NK-92 treated with Interleukin-12 subunit alpha and Interleukin-12 subunit beta, amount 100 ng/mL, for 24 hours (cell line): ENCODE data around the gene KCNS3.
"Not testable (repeated sequence)": the region's sequence is repeated elsewhere in the genome, so short reads cannot be mapped to it uniquely, and the experiment has no call there.

Experiments used
- DNase-seq: peaks from one replicate; lab custom pipeline; 2025; lab: John Stamatoyannopoulos, UW

The KCNS3 gene

DNA sequence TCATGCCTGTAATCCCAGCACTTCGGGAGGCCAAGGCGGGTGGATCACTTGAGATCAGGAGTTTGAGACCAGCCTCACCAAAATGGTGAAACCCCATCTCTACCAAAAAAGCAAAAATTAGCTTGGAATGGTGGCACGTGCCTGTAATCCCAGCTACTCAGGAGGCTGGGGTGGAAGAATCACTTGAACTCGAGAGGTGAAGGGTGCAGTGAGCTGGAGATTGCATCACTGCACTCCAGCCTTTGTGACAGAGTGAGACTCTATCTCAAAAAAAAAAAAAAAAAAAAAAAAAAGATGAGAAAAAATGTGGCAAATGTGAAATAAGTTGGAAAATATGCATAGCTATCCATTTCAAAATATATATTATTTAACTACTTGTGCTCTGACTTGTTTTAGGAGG, 65.0 kb downstream of the KCNS3 start:
- no peak for DNase-seq

DNA sequence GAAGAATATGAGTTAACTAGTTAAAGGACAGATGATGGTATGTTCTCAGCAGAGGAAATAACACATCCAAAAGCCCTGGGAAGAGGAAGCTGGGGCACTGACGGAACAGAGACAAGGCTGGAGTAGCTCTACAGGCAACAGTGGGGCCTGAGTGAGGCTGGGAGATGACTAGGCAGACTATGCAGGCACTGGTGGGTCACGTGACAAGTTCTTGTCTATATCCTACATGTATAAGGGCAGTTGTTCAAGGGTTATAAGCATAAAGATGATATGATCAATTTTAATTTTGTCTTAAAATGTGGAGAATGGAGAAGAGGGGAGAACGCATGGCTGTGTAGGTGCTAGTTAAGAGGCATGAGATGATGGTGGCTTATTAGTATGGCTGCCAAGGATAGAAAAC, 68.6 kb downstream of the KCNS3 start:
- no peak for DNase-seq

DNA sequence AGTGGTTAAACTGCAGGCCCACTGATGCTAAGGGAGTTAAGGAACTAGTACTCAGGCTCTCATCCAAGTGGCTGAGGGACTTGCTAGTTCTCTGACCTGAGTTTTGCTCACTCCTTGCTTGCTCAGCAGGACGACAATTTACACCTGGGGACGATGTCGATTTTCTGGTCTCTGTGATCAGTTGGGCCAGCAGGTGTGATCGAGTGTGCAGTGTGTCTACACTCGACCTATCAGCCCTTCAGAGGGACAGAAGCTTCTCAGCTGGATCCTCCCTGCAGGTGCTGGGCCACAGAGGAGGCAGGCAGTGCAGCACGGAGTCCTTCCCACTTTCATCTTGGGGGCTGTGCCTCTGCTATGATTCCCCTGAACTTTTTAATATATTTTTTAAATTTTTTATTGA, 71.5 kb downstream of the KCNS3 start:
- DNase-seq: no peak

DNA sequence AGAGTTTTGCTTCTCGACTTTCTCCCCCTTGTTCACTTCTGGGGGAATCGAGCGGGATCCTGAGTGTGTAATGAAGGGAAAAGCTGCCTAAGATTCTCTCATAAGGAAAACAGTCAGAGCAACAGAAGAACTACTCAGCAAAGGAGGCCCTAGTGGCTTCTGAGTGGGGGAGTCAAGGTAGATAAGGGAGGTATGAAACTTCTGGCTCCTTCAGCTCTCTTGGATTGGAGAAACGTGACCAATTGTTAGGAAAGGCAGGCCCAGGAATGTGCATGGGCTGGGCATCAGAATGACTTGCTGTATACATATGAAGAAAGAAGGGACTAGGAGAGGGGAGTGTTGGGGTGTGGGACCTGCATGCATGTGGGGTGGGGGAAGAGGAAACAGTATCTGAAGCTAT, 73.1 kb downstream of the KCNS3 start:
- DNase-seq: no peak

DNA sequence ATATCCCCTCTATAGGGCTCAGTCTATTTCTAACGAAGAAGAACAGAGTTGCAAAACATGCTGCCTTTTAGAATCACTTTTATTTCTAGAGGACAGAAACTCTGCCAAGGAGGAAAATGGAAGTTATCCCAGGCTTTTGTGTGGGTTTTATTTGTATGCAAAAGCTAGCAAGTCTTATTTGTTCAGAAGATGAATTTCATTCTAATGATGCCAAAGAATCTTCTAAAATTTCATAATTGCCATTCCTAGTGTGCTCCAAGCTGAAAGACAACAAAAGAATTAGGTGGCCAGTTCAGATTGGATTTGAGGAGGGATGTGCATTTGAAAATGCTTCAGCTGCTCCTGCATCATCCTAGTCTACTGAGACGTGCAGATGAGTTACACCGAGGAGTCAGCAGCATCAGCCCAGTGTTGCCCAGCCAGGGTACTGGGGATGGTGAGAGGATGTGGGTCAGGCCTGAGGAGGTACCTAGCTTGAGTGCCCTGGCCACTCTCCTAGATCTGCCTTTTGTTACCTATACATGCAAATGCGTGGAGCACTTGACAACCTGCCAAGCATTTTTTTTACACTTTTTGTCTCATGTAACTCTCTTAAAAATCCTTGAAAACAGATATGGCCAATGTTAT, 80.1 kb downstream of the KCNS3 start:
- no peak for DNase-seq

DNA sequence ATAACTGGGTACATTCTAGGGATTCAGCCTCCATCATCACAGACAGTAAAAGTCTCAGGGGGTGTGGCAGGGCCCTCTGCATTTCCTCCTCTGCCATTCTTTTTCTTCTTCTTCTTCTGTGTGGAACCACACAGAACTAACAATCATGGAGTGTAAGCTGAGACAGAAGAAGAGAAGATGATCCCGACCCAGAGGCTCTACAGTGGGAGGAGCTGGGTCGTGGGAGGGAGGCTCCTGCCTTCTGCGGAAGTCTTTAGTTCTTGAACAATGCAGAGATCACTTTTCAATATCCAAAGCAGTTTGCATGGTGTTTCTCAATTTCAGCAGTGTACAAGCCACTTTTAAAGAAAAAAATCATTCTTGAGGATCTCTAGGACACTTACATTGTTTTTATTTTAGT, 80.9 kb downstream of the KCNS3 start:
- DNase-seq: no peak

DNA sequence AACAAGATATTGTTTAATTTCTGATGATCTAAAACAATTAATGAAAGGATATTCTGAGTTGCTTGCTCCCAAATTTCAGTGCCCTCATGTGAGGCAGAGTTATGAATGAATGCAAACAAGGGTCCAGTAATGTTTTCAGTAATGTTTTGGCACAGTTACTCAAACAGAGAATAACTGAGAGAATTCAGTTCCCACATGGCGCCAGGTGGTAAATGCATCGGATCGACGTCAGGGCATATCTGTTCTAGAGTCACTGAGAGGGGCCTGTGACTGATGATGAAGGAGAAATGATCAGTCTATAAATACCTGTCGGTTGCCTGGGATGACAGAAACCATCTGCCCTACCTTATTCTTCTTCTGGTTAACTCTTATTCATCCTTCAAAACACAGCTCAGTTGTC, 81.4 kb downstream of the KCNS3 start:
- DNase-seq: no peak

DNA sequence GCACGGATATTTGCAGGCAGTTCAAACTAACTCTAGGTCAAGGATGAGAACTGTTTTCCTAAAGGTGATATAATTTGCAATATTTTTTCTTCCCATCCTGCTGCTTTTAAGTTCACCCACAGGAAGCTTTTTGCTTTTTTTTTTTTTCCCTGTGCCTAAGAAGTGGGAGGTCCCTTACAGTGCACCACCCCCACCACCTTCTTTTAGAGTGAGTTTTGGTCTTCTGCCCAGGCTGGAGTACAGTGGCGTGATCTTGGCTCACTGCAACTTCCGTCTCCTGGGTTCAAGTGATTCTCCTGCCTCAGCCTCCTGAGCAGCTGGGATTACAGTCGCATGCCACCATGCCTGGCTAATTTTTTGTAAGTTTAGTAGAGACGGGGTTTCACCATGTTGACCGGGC, 82.5 kb downstream of the KCNS3 start:
- DNase-seq: no peak

DNA sequence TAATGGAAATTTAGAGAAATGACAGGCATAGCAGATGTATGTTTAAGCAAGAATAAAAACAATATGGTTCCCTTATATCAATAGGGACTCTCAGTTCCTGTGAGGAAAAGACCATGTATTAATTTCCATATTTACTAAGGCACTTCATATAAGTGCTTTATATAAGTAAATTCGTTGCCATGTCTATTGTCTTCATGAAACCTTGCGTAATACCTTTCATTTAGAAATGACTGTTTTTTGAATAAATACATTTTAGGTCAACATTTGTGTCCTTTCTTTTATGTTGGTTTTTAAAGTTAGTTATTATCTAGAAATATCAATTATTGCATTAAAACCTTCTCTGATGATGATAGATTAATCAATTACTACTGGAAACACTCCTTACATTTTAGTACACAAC, 83.3 kb downstream of the KCNS3 start:
- DNase-seq: no peak

DNA sequence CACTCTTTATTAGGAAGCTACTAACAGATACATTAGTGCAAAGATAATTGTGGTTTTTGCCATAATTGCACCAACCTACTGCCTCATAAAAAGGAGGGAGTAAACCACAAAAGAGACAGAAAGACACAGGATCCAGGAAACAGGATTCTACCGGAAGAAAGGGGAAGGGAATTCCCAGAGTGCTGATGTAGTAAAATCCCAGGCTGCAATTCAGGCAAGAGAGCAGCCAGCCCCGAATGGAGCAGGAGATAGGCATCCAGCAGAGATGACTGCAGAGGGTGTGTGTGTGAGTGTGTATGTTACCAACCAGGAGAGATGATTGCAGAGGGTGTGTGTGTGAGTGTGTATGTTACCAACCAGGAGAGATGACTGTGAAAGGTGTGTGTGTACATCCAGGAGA, 84.4 kb downstream of the KCNS3 start:
- DNase-seq: no peak

DNA sequence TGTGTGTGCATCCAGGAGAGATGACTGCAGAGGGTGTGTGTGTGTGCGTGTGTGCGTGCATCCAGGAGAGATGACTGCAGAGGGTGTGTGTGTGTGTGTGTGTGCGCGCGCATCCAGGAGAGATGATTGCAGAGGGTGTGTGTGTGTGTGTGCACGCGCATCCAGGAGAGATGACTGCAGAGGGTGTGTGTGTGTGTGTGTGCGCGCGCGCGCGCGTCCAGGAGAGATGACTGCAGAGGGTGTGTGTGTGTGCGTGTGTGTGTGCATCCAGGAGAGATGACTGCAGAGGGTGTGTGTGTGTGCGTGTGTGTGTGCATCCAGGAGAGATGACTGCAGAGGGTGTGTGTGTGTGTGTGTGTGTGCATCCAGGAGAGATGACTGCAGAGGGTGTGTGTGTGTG, 85.1 kb downstream of the KCNS3 start:
- not testable (repeated sequence) for DNase-seq

DNA sequence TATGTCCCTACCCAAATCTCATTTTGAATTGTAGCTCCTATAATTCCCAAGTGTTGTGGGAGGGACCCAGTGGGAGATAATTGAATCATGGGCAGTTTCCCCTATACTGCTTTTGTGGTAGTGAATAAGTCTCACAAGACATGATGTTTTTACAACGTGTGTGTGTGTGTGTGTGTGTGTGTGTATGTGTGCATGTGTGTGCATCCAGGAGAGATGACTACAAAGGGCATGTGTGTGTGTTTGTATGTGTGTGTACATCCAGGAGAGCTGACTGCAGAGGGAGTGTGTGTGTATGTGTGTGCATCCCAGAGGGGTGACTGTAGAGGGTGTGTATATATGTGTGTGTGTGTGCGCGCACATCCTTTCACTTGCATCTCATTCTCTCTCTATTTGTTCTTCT, 86.7 kb downstream of the KCNS3 start:
- no peak for DNase-seq

DNA sequence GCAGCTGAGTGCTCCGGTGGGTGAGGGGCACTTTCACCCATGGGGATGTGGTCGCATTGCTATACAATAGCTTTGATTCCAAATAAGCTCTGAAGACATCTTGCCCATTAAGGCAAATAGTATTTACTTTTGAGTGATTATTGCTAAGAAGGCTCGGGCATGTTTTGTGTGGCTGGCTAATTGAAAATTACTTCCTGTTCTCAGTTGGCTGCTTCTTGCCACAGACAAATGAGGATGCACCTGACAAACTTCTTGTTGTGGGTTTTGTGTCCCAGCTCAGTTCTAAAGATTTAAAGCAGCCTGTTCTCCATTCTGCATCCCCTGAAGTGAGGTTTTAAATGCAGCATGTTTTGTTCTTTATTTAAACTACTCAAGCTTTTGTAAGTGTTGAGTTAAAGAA, 88.3 kb downstream of the KCNS3 start:
- DNase-seq: no peak

DNA sequence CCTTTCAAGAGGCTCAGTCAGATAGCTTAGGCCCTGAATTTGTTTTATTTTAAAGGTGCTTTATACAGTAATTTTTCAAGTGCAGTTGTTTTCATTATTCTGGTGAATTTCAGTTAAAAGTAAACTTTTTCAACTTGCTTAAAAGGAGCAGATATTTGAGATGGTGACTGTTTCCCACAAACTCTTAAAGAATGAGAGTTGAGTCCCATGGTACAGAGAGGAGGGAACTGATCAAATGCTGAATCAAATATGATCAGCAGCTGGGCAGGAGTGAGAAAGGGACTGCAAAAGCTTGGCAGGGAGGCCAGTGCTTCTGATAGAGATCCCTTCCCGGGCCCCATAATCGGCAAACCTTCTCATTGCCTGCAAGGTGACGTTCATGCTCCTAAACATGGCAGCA, 91.2 kb downstream of the KCNS3 start:
- no peak for DNase-seq

DNA sequence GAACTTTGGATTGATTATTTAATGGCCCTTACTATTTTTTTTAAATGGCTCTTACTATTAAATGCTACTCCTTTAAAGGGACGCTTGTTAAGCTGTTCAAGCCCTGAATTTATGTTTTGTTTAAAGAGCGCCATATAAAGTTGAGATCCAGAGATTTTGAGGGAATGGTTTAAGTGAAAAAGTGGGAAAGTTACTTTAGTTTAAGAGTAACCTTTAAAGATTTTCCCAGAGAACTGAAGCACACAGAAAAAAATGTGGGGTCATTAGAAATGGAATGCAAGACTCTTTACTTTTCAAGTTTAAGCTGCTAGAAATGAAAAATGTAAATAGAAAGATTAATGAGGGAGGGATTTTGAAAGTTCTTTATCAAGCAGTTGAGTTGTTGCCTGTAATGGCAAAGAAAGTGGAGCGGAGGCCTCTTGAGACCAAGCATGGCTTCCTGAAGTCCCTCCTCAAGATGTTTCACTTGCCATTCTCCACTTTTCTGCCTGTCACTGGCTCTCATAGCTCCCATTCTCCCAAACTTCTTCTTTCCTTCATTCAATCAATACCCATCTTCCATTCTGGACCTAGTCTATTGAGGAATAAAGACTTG, 93.2 kb downstream of the KCNS3 start:
- no peak for DNase-seq

DNA sequence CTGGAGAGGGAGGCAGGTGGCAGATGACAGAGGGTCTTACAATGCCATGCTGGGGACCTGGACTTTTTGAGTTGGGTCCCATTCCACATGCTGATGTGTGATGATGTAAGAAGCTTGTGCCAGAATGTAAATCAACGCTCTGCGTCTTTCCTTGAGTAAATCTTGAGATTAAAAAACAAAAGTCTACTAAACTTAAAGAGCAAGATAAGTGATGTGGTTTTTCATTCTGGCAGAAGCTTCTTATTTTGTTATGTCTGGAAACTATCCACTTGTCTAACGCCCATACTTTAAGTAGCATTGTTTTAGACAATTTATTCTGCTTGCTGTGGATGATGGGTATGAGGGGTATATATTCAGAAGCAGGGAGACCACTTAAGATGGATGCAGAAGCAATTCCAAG, 94.5 kb downstream of the KCNS3 start:
- no peak for DNase-seq

DNA sequence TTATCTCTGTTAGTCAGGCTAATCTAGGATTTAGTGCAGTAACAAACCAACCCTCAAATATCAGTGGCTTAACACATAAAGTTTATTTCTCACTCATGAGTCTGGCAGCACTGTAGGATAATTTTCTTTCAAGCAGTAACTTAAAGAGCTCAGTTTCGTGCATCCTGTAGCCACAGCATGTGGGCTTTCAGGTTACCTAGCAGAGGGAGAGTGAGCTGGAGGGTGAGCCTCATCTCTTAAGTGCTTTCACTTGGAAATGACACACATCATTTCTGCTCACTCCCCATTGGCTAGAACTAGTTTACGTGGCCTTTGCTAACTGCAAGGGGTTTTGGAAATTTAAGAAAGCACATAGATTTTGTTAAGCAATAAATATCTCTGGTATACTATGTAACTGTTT, 96.9 kb downstream of the KCNS3 start:
- no peak for DNase-seq

DNA sequence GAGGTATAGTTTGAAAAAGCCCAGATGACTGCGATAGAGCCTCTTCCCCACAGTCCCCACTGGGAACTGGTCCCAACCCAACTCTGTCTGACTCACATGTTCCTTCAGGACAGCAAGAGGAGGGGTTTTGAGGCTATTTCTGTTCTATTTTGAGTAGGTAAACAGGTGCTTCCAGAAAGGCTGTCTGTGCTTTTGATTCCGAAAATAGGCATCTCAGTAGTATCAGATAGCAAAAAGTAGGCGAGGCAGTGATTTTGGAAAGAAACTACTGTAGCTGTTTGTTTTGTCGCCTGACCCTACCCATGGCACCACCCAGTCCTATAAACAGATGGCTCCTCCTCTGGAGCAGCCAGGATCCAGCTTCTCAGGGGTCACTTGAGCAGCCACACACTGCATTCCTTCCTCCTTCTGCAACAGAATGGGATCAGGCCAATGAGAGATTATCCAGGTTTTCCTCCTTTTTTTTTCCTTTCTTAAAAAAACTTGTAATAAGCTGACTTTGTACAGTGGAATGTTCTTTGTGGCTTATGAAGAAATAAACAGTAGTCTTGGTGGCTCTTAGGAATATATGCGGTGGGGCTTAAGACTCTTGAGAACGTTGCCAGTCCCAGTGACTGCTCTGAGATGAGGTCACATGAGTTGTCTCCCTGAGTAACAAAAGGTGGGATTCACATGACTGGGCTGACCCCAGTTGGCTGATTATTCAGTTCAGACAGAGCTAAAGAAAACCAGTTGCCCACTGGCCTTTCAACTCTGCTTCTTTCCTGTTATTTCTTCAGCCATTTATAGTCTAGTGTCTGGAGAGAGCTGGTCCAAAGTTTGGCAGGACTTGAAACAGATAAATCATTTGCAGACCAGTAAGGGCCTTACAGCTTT, 98.6 kb downstream of the KCNS3 start:
- no peak for DNase-seq

DNA sequence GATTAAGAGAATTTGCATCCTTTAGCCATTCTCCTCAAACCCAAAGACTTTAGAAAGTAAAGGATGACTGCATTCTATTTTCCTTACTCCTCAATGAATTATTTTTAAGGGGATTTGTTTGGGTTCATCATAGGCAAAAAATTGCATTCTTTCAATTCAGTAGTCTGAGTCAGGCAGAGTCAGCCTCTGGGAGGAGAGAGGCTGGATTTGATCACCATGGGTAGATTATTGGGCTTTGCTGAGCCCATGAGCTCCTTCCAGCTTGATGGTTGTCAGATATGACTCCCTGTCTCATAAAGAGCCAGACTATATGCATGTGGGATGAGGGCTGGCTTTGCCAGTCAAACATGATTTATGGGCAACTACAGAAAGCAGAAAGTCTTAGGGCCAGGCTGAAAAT, 101.2 kb downstream of the KCNS3 start:
- DNase-seq: no peak

DNA sequence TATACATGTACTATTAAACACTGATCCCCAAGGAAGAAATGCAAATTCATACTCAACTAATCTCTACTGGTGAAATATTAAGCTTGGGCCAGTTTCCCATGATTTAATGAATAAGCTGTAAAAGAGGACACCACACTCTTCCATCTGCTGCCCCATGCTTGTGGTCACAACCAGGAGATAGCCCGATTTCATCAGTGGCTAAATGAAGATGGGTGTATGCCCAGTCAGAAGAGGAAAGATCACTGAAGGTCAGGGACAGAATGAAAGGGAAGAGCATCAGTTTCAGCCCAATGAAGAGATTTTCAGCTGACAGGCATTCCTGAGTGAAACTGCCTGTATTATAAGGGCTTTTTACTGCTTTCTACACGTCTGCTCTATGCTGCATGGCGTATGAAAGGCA, 103.5 kb downstream of the KCNS3 start:
- DNase-seq: no peak
